PFSK-1 (cell line): ENCODE data around the gene CDKN2D.
A peak's percentile ranks its signal among the peaks of the same experiment; 100 is the strongest.

Experiments
- FOXP2 ChIP-seq: optimal IDR thresholded peaks from 2 replicates; pipeline ENCODE3; 2011; ENCODE audit warnings: borderline replicate concordance, control low read depth, inconsistent platforms; ENCODE audit not compliant: insufficient read depth; ENCODE audit errors: extremely low read length, extremely low read depth
- POLR2AphosphoS5 ChIP-seq: IDR thresholded peaks from 2 replicates; pipeline ENCODE4 v1.6.1; 2012; ENCODE audit warnings: low read depth, mild to moderate bottlenecking, control low read depth, low read length, moderate library complexity
- SIN3A ChIP-seq: IDR thresholded peaks from 2 replicates; pipeline ENCODE4 v1.6.1; 2012; ENCODE audit warnings: mild to moderate bottlenecking, low read length, moderate library complexity, borderline replicate concordance; ENCODE audit not compliant: insufficient read depth
- TAF1 ChIP-seq: IDR thresholded peaks from 2 replicates; pipeline ENCODE4 v1.6.1; 2012; ENCODE audit warnings: low read length, control low read depth, borderline replicate concordance; ENCODE audit not compliant: insufficient read depth
- TF ChIP-seq, protein P1 (sequence below), 2 experiments: IDR thresholded peaks; 2 replicates each; pipeline versions ENCODE4 v1.6.1 to v1.8.0; 2011 to 2012; ENCODE audit warnings: low read depth in 2 of 2, low read length in 2 of 2, control low read depth in 1 of 2, inconsistent platforms in 1 of 2, mild to moderate bottlenecking in 1 of 2, moderate library complexity in 1 of 2; ENCODE audit not compliant: insufficient read depth in 1 of 2

Gene CDKN2D

DNA sequence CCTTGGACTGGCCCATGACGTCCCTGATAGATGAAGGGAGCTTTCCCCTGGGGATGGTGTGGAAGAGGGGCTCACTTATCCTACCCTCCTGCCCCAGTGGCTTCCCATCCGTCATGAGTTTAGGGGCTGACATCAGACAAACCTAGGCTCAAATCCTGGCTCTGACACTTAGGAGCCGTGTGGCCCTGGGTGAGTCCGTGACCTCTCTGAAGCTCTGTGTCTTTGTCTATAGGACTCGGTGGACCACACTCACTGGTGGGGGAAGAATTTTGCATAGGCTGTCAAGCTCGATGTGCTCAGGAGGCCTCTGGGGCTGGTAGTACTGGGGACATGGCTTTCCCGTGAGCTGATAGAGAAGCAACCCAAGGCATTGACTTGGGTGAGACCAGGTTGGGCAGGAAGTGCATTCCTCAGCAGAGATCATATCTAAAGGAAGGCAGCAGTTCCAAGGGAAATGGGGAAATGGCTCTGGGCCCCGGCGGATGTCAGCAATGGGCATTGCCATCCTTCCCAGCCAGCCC is 35.7 kb upstream of the CDKN2D start:
- TF ChIP-seq POLR2AphosphoS5 (no peak), FOXP2 (no peak)
- TF ChIP-seq, protein P1, sequence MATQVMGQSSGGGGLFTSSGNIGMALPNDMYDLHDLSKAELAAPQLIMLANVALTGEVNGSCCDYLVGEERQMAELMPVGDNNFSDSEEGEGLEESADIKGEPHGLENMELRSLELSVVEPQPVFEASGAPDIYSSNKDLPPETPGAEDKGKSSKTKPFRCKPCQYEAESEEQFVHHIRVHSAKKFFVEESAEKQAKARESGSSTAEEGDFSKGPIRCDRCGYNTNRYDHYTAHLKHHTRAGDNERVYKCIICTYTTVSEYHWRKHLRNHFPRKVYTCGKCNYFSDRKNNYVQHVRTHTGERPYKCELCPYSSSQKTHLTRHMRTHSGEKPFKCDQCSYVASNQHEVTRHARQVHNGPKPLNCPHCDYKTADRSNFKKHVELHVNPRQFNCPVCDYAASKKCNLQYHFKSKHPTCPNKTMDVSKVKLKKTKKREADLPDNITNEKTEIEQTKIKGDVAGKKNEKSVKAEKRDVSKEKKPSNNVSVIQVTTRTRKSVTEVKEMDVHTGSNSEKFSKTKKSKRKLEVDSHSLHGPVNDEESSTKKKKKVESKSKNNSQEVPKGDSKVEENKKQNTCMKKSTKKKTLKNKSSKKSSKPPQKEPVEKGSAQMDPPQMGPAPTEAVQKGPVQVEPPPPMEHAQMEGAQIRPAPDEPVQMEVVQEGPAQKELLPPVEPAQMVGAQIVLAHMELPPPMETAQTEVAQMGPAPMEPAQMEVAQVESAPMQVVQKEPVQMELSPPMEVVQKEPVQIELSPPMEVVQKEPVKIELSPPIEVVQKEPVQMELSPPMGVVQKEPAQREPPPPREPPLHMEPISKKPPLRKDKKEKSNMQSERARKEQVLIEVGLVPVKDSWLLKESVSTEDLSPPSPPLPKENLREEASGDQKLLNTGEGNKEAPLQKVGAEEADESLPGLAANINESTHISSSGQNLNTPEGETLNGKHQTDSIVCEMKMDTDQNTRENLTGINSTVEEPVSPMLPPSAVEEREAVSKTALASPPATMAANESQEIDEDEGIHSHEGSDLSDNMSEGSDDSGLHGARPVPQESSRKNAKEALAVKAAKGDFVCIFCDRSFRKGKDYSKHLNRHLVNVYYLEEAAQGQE (IDR thresholded peaks at IDR 0.05; ENCODE audit: insufficient read depth in 1 of 2, low read depth in 2 of 2, low read length in 2 of 2), result no peak

DNA sequence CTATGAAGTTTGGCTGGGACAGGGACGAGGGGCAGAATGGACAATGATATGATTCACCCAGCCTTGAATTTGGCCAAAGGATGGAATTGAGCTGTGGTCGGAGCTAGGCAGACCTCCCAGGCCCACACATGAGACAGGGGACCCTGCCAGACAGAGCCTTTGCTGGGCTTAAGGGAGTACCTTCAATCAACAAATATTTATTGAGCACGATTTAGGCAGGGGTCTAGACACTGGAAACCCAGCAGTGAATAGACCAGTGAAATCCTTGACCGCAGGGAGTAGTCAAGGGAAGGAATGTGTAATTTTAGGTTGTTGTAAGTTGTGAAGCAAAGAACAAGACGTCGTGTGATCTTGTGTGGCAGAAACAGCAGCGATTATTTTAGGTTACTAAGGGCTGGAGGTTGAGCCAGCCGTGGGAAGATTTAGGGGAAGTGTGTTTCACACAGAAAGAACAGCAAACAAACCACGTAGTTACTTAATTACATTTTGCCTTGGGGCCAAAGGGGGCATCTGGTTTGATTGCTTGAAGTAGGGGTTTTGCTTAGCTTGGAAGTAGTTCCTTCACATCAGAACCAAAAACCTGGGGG is 35.2 kb upstream of the CDKN2D start:
- TF ChIP-seq, protein P1 (IDR thresholded peaks at IDR 0.05; ENCODE audit: insufficient read depth in 1 of 2, low read depth in 2 of 2, low read length in 2 of 2), result no peak
- TF ChIP-seq POLR2AphosphoS5, result no peak
- no peak for TF ChIP-seq SIN3A
- TF ChIP-seq FOXP2, result no peak
- no peak for TF ChIP-seq TAF1

DNA sequence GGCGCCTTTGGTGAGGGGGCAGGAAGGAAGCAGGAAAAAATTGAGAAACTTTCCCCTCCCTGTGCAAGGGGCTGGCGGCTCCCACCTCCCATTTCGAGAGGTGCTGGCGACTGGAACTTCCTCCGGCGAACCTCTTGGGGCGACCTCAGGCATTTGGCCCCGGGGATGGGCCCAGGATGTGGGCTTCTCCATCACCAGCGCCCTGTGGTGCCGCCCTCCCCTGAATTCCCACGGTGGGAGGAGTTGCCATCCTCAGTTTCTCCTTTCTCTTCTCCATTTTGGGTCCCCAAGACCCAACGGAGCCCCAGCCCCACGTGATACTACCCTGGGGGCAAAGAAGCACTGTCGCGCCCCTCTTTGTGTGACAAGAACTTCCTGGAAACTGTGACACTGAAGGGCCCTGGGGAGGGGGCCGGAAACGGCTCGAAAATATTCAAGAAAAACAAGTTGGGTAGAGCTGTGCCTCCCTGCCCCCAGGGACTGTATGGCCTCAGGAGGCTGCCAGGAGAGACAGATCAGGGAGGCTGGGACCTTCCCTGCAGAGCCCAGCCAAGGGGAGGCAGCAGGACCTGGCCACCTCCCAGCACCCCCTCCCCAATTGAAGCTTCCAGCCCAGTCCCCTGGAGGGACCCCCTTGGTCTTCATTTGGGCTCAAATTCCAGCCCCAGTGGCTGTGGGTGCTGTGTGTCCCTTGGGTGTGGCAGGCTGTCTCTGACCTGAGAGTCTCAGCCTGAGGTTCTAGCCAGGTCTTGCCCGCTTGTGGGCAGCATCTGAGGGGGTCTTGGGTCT is 34.5 kb upstream of the CDKN2D start:
- TF ChIP-seq, protein P1 (IDR thresholded peaks at IDR 0.05; ENCODE audit: insufficient read depth in 1 of 2, low read depth in 2 of 2, low read length in 2 of 2), result no peak
- TF ChIP-seq POLR2AphosphoS5, result no peak
- no peak for TF ChIP-seq SIN3A
- no peak for TF ChIP-seq FOXP2
- TF ChIP-seq TAF1, result no peak

DNA sequence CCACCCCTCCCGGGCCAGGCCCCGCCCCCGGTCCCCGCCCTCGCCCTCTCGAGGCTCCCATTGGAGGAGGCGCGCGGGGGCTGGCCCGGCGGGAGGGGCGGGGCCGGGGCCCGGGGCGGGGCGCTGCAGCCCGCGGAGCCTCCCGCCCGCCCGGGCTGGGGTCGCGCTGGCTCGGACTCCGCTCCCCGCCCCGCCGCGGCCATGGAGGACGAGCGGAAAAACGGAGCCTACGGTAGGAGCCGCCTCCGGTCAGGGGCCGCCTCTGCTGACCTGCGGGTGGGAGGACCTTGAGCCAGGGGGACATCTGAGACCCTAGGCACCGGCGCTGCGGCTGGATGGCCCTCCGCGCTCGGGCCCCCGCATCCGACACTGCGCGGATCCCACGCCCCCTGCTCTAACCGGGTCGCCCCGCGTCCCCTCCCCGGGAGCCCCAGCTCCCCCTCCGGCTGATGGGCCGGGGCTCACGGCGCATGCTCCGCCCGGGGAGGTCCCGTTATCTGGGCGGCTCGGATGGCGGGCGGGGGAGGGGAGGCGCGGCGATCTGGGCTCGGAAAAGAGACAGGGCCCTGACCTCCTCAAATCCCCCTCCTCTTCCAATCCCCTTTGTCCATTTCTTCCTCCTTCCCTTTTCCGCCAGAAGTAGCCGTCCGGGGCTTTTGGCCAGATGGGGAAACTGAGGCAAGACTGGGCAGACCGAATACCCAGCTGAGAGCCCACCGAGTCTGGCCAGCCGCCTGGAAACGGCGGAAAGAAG is 33.7 kb upstream of the CDKN2D start:
- TF ChIP-seq POLR2AphosphoS5 (0 out of 2 replicates have a peak, but pooled peaks have one; percentile 28), FOXP2 (no peak), SIN3A (no peak), TAF1 (no peak)
- TF ChIP-seq, protein P1 (IDR thresholded peaks at IDR 0.05; ENCODE audit: insufficient read depth in 1 of 2, low read depth in 2 of 2, low read length in 2 of 2), result no peak
